Lung microvascular endothelial cell (primary cell): ENCODE results near the gene GFI1. TPM values are rescaled to one million over a fixed set of nuclear protein-coding genes. Genes with fewer than 3 reads are reported as not detected.

Source experiments
- total RNA-seq: library from RNA; depleted of rRNA; stranded (reverse); fragments of >200 nt; gene quantifications from 2 replicates; pipeline ENCODE4 v1.2.1, GENCODE V29; 2014

Gene GFI1
- total RNA-seq, 1 donor from 2014 or later = not detected

Other genes starting within 250 kb of the GFI1 start
- 5.4 and 5.8 TPM in 2 replicates for gene GLMN, start 187.9 kb downstream of the GFI1 start, total RNA-seq
- 1.7 and 2.6 TPM in 2 replicates for gene RPAP2, start 187.9 kb downstream of the GFI1 start, total RNA-seq